Common myeloid progenitor, CD34-positive (primary cell): Measurements from ENCODE around the gene PAX8. TPM values are rescaled to one million over a fixed set of nuclear protein-coding genes. Genes with fewer than 3 reads are reported as not detected.
"Not testable (repeated sequence)": the region's sequence is repeated elsewhere in the genome, so short reads cannot be mapped to it uniquely, and the experiment has no call there.

Experiments
- CTCF ChIA-PET: fragments of 350-600 bp; sonication (Branson Sonifier 250); formaldehyde crosslinking; loops from one replicate; lab custom pipeline; 2021; ENCODE audit warnings: antibody characterized with exemption; lab: Charles Lee
- POLR2A ChIA-PET: fragments of 350-600 bp; sonication (Branson Sonifier 250); formaldehyde crosslinking; loops from one replicate; lab custom pipeline; 2021; ENCODE audit warnings: antibody characterized with exemption; lab: Charles Lee
- DNase-seq, 3 donors: peaks; one replicate each; pipeline versions ENCODE4 v3.0.0 to v3.0.0-alpha.2; 2013
- H3K27ac ChIP-seq, 2 experiments: 1 replicate in 1 of 2; 2 replicates in 1 of 2; pipeline ENCODE4 v1.7.0; 2013; ENCODE audit warnings: inconsistent platforms in 2 of 2, low read length in 2 of 2, mild to moderate bottlenecking in 2 of 2, low read depth in 1 of 2, moderate library complexity in 1 of 2; ENCODE audit not compliant: severe bottlenecking in 2 of 2, insufficient read depth in 1 of 2, poor library complexity in 1 of 2
- H3K27me3 ChIP-seq, 5 experiments: replicated peaks in 2 of 5; 1 replicate in 3 of 5; 2 replicates in 2 of 5; pipeline versions ENCODE4 v1.6.1 to v1.7.0; 2013; ENCODE audit warnings: low read length in 4 of 5, mild to moderate bottlenecking in 2 of 5, moderate library complexity in 2 of 5, inconsistent platforms in 1 of 5; ENCODE audit not compliant: insufficient read depth in 5 of 5, control insufficient read depth in 4 of 5
- H3K36me3 ChIP-seq, 4 experiments: 1 replicate in 2 of 4; 2 replicates in 2 of 4; pipeline versions ENCODE4 v1.6.1 to v1.7.0; 2013; ENCODE audit warnings: low read length in 3 of 4, control low read depth in 1 of 4, mild to moderate bottlenecking in 1 of 4; ENCODE audit not compliant: control insufficient read depth in 4 of 4, insufficient read depth in 4 of 4
- H3K4me1 ChIP-seq, 4 experiments: 1 replicate in 3 of 4; 2 replicates in 1 of 4; pipeline versions ENCODE4 v1.6.1 to v1.7.1; 2013; ENCODE audit warnings: low read length in 3 of 4, mild to moderate bottlenecking in 3 of 4, control low read depth in 1 of 4, inconsistent platforms in 1 of 4, moderate library complexity in 1 of 4; ENCODE audit not compliant: control insufficient read depth in 4 of 4, insufficient read depth in 4 of 4; ENCODE audit errors: control extremely low read depth in 1 of 4
- H3K4me3 ChIP-seq, 7 experiments: 1 replicate in 4 of 7; 2 replicates in 3 of 7; pipeline versions ENCODE4 v1.5.1 to v1.7.0; 2013; ENCODE audit warnings: mild to moderate bottlenecking in 7 of 7, low read length in 6 of 7, moderate library complexity in 6 of 7, inconsistent platforms in 2 of 7, low read depth in 2 of 7, control low read depth in 1 of 7; ENCODE audit not compliant: insufficient read depth in 4 of 7, control insufficient read depth in 1 of 7; ENCODE audit errors: extremely low read depth in 1 of 7
- H3K9me3 ChIP-seq, 5 experiments: 1 replicate in 4 of 5; 2 replicates in 1 of 5; pipeline versions ENCODE4 v1.6.1 to v1.7.1; 2013; ENCODE audit warnings: low read length in 4 of 5, mild to moderate bottlenecking in 2 of 5, inconsistent platforms in 1 of 5, low read depth in 1 of 5, moderate library complexity in 1 of 5; ENCODE audit not compliant: control insufficient read depth in 4 of 5, insufficient read depth in 2 of 5; ENCODE audit errors: control extremely low read depth in 1 of 5
- WGBS: methylation state at CpG from one replicate; pipeline ENCODE4 v1.1.5; 2013; ENCODE audit not compliant: insufficient coverage; 5-methylcytosine and 5-hydroxymethylcytosine counted together
- polyA plus RNA-seq: library from polyadenylated mRNA; unstranded; fragments of 120-200 nt; gene quantifications from one replicate; pipeline ENCODE4 v1.2.1, GENCODE V29; 2013

Gene PAX8
- polyA plus RNA-seq: 2.3 TPM

DNA sequence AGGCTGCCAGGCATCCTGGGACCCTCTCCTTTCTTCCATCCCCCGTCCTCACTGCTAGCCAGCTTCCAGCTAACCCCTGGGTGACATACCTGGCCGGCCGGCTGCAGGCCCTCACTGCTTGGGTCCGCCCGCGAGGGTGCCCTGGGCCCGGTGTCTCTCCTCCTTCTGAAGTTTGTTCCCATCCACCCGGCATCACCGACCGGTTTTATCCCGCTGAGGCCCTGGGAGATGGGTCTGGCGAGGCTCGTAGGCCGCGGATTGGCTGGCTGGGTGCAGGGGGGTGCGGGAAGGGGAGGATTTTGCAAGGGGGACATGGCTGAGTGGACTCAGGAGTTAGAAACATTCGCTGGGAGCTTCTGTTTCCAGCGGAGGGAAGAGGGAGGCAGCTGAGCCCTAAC is at the start of gene PAX8:
Gene PAX8 (minus strand): TSS at position 180 of the 398 bp plus-strand sequence. CDS start 527 bp downstream, outside the sequence.
- Histone ChIP-seq H3K27me3 (peaks cover 20 to 69% (median 43%) of the 10 kb centered on the region in 5 experiments), H3K4me3 (peak within 1 kb of the TSS in 2 of 7 experiments; percentile 1 to 11)
- CTCF ChIA-PET: interaction anchor here (1.1 kb wide), 1 partner anchor 74 kb away, joined by 4 read pairs; no protein-coding TSS in a partner anchor

DNA sequence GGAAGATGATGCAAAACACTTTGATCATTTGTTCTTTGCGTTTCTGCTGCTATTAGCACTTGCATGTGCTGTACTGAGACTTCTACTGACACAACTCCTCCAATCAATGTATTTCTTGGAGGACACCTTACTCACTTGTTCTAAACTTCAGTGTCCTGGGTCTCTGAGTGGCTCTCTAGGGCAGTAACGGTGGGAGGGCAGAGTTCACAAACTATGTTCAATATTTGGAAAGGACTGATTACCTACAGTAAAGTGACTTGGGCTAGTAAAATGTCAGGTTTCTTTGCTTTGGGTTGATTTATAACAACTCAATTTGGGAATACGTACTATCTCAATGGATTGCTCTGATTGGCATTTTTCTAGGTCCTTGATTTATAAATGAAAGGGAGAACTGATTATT is 49.3 kb upstream of the PAX8 start:
- H3K9me3 ChIP-seq: no peaks in the 10 kb centered on the region
- no peak overlapping the region for H3K27ac ChIP-seq
- POLR2A ChIA-PET: no interaction called here
- H3K27me3 ChIP-seq: no peaks in the 10 kb centered on the region
- DNase-seq: no peak
- H3K4me3 ChIP-seq: no peak overlapping the region
- no peaks in the 10 kb centered on the region for H3K36me3 ChIP-seq
- CTCF ChIA-PET: no interaction called here
- 100% methylated on average over 2 of the region's 3 CpGs for WGBS
- peaks cover 0 to 10% (median 5%) of the 10 kb centered on the region in 4 experiments for H3K4me1 ChIP-seq

More for the DNA sequence above, at the start of gene PAX8:
- Histone ChIP-seq H3K27ac (no peak within 1 kb of the TSS), H3K9me3 (no peaks in the 10 kb centered on the region), H3K4me1 (peaks cover 0 to 34% (median 22%) of the 10 kb centered on the region in 4 experiments), H3K36me3 (no peaks in the 10 kb centered on the region)
- DNase-seq: no peak
- 81% methylated on average over 14 of the region's 18 CpGs for WGBS
- POLR2A ChIA-PET: no interaction called here

DNA sequence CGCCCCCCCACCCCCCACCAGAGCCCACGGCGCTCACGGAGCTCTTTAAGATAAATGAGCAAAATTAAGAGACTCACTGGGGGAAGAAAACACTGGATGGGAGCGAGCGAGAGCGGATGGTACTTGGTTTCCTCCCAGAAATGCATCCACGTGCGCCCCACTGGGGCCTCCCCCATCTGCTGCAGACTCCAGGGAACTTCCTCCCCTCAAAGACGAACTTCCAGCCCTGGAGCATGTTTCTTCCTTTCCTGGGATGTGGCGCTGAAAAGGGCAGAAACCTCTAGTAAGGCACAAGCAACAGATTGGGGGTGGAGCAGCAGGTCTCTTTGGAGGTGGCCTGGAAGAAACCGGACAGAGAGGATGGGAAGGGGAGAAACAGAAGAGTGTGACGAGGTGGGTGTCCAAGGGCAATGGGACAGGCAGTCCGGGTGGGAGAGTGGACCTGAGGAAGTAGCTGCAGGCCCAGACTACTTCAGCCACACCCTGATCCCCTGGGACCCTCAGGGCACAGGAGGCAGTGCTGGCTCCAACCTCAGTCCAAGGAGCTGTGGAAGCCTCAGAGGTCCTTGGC is 46.5 kb upstream of the PAX8 start:
- H3K27ac ChIP-seq, CTCF ChIA-PET: not testable (repeated sequence)
- H3K4me1 ChIP-seq: peaks cover 0 to 10% (median 5%) of the 10 kb centered on the region in 4 experiments

DNA sequence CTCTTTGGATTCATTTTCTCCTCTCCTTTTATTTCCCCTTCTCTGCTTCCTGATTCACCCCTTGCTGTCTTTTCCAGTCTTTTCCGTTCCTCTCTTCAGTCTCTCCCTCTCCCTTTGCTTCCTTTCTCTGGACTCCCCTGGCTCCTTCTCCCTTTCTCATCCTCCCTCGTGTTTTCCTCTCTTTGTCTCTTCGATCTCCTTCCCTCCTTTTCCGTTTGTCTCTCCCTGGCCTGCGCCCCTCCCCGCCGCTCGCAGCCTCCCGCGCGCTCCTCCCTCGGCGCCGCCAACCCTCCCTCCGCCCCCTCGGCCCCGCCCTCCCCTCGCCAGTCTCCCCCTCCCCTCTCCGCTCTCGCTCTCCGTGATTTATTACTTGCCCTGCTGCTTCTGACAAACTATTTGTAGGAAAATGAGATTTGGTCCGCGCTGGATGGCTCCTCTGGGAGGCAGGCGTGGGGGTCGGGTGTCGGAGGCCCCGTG is 46.0 kb upstream of the PAX8 start:
- DNase-seq: peak; percentile 40 to 76 (median 63)
- Histone ChIP-seq H3K36me3 (no peaks in the 10 kb centered on the region), H3K27me3 (no peaks in the 10 kb centered on the region), H3K4me3 (peak overlapping the region in 5 of 7 experiments; percentile 34 to 67 (median 48)), H3K27ac (no peak overlapping the region), H3K9me3 (no peaks in the 10 kb centered on the region), H3K4me1 (peaks cover 0 to 10% (median 5%) of the 10 kb centered on the region in 4 experiments)
- ChIA-PET CTCF (no interaction called here), POLR2A (interaction anchor here (0.6 kb wide), 1 partner anchor 8 kb away, joined by 3 read pairs; no protein-coding TSS in a partner anchor)
- 0% methylated on average over 9 of the region's 27 CpGs for WGBS

More for the DNA sequence above, 46.5 kb upstream of the PAX8 start:
- not testable (repeated sequence) for DNase-seq, H3K36me3 ChIP-seq, H3K27me3 ChIP-seq, H3K9me3 ChIP-seq
- peak overlapping the region in 2 of 7 experiments; percentile 19 to 52 for H3K4me3 ChIP-seq
- POLR2A ChIA-PET: interaction anchor here (0.6 kb wide), 1 partner anchor 8 kb away, joined by 3 read pairs; no protein-coding TSS in a partner anchor
- WGBS: 19% methylated on average over 9 of the region's 14 CpGs

DNA sequence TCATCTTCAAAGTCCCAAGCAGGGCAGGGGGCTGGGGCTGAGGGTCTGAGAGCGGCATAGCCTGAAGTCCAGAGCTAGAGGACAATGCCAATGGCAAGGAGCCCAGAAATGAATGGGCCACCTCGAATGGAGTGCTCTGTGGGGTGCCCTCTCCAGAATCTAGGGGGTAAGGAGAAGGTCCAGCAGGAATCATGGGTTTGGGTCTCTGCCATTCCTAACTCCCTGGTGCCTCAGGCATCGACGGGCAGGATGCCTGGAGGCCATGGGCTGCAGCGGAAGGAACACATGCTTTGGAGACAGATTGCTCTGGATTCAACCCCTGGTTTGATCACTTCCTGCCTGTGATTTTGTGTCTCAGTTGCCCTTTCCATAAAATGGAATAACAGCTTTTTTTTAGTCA is 44.4 kb upstream of the PAX8 start:
- H3K27ac ChIP-seq, H3K36me3 ChIP-seq, H3K27me3 ChIP-seq, DNase-seq, POLR2A ChIA-PET, H3K9me3 ChIP-seq, H3K4me3 ChIP-seq: not testable (repeated sequence)
- WGBS: 100% methylated on average over 1 of the region's 5 CpGs
- H3K4me1 ChIP-seq: peaks cover 0 to 10% (median 5%) of the 10 kb centered on the region in 4 experiments
- CTCF ChIA-PET: interaction anchor here (1.5 kb wide), 1 partner anchor 10 kb away, joined by 3 read pairs; no protein-coding TSS in a partner anchor

DNA sequence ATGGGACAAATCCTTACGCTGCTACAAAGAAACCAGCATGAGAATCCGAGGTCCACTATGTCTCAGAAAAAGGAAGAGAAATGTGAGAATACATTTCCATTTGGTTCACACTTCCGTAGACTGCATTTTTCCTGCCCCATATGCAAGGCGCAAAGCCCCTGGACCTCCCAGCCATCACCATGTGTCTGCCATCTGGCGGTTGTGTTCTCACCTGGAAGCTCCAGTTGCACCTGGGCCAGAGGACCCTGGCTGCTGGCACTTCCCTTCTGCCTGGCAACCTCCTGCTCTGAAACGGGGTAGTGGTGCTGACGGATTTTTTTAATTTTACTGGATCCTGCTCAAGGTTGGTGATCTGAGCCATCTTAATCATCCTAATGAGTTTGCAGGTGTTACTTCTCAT is 41.4 kb upstream of the PAX8 start:
- CTCF ChIA-PET, H3K4me1 ChIP-seq, H3K9me3 ChIP-seq, H3K27ac ChIP-seq, H3K4me3 ChIP-seq, DNase-seq, POLR2A ChIA-PET, H3K27me3 ChIP-seq, H3K36me3 ChIP-seq: not testable (repeated sequence)
- 96% methylated on average over 4 of the region's 7 CpGs for WGBS

DNA sequence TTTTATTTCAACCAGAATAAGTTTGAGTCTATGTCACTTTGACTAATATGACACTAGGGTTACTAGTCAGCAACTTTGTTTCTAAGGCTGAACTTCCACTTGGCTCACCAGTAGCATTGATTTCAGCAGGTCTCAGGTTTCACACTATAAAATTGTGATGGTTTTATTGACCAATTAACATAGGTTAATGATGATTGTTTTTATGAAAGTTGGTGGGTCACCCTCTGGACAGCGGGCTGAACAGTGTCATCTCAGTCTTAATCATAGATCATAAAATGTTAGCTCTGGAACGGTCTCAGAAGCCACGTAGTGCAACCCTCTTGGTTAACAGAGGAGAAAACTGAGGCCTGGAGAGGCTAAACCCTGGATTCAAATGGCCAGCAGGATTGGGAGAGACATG is 40.2 kb upstream of the PAX8 start:
- POLR2A ChIA-PET, DNase-seq: not testable (repeated sequence)

More for the DNA sequence above, 40.2 kb upstream of the PAX8 start:
- H3K4me3 ChIP-seq, H3K27ac ChIP-seq, H3K27me3 ChIP-seq, H3K4me1 ChIP-seq, H3K9me3 ChIP-seq, H3K36me3 ChIP-seq, CTCF ChIA-PET: not testable (repeated sequence)
- WGBS: 96% methylated on average over 3 of the region's 3 CpGs
